SW 1271 (cell line): ENCODE results near the gene HYPK.
"Not testable (repeated sequence)": the region's sequence is repeated elsewhere in the genome, so short reads cannot be mapped to it uniquely, and the experiment has no call there.

Experiments used
- DNase-seq, 2 experiments: peaks; one replicate each; lab custom pipeline; 2025; lab: John Stamatoyannopoulos, UW

Gene HYPK

GRCh38 chr15:43795997-43796396, 4.4 kb upstream of the HYPK start:
- no peak for DNase-seq

- no peak for DNase-seq
Measured at GRCh38 chr15:43796566-43796965, 3.8 kb upstream of the HYPK start.

GRCh38 chr15:43799209-43799944, 1.0 kb upstream of the HYPK start:
- DNase-seq, result no peak

GRCh38 chr15:43799945-43800285, 484 bp upstream of the HYPK start, which contains the start of gene SERINC4:
Gene SERINC4 (minus strand): TSS chr15:43800220. CDS start chr15:43799986, 234 bp downstream.
- DNase-seq, result no peak

- DNase-seq, result not testable (repeated sequence)
Measured at GRCh38 chr15:43802676-43803075, 2.3 kb downstream of the HYPK start.

GRCh38 chr15:43808435-43808950, 8.1 kb downstream of the HYPK start:
- DNase-seq, result no peak

- no peak for DNase-seq
Measured at GRCh38 chr15:43808960-43809678, 8.7 kb downstream of the HYPK start.

GRCh38 chr15:43815064-43815463, 14.7 kb downstream of the HYPK start:
- DNase-seq, result not testable (repeated sequence)

GRCh38 chr15:43821505-43821904, 21.1 kb downstream of the HYPK start:
- DNase-seq, result no peak

GRCh38 chr15:43824302-43825246, 24.2 kb downstream of the HYPK start, which contains the start of gene MFAP1:
Gene MFAP1 (minus strand): TSS chr15:43824690. CDS start chr15:43824569, 121 bp downstream.
- DNase-seq, result peak; percentile 88 to 96

GRCh38 chr15:43825305-43825704, 24.9 kb downstream of the HYPK start:
- DNase-seq, result not testable (repeated sequence)

- DNase-seq, result no peak
Measured at GRCh38 chr15:43826029-43826507, 25.7 kb downstream of the HYPK start.

- peak; percentile 65 to 76 for DNase-seq
Measured at GRCh38 chr15:43826508-43827341, 26.3 kb downstream of the HYPK start, which contains the start of gene WDR76. Gene WDR76 (plus strand): TSS chr15:43827002. CDS start chr15:43827033, 31 bp downstream.

- no peak for DNase-seq
Measured at GRCh38 chr15:43828061-43828657, 27.8 kb downstream of the HYPK start.

GRCh38 chr15:43829951-43830540, 29.6 kb downstream of the HYPK start:
- DNase-seq, result not testable (repeated sequence)

- not testable (repeated sequence) for DNase-seq
Measured at GRCh38 chr15:43830691-43831275, 30.4 kb downstream of the HYPK start.

GRCh38 chr15:43831519-43832052, 31.2 kb downstream of the HYPK start:
- not testable (repeated sequence) for DNase-seq

GRCh38 chr15:43832485-43832884, 32.1 kb downstream of the HYPK start:
- DNase-seq, result not testable (repeated sequence)

- no peak for DNase-seq
Measured at GRCh38 chr15:43845421-43845820, 45.0 kb downstream of the HYPK start.
